Tibial artery (tissue), 4 donors: ENCODE measurements around the gene ATAT1.
A peak's percentile ranks its signal among the peaks of the same experiment; 100 is the strongest.

Experiments
- DNase-seq, 2 donors: peaks; one replicate each; pipeline ENCODE4 v3.0.0-alpha.2; 2019
- H3K27ac ChIP-seq, 2 donors: fragments of 200-600 bp; sonication (generic) in 1 of 2; 1 replicate in 1 of 2; 2 replicates in 1 of 2; pipeline ENCODE4 v1.5.1; 2018 to 2019; ENCODE audit warnings: mild to moderate bottlenecking in 1 of 2
- H3K27me3 ChIP-seq, 2 donors: fragments of 200-600 bp; sonication (generic) in 1 of 2; one replicate each; pipeline versions ENCODE4 v1.5.1 to v1.6.0; 2016 to 2019
- H3K36me3 ChIP-seq, 3 donors: fragments of 200-600 bp; sonication (generic) in 2 of 3; one replicate each; pipeline ENCODE4 v1.5.1; 2016 to 2019; ENCODE audit warnings: mild to moderate bottlenecking in 2 of 3
- H3K4me1 ChIP-seq, 4 donors: fragments of 200-600 bp; sonication (generic) in 2 of 4; 1 replicate in 3 of 4; 2 replicates in 1 of 4; pipeline ENCODE4 v1.5.1; 2016 to 2019
- H3K4me3 ChIP-seq, 2 donors: fragments of 200-600 bp; sonication (generic) in 1 of 2; 1 replicate in 1 of 2; 2 replicates in 1 of 2; pipeline ENCODE4 v1.5.1; 2018 to 2019; ENCODE audit warnings: mild to moderate bottlenecking in 2 of 2
- H3K9me3 ChIP-seq, 3 donors: fragments of 200-600 bp; sonication (generic) in 1 of 3; one replicate each; pipeline ENCODE4 v1.5.1; 2016 to 2019
- CTCF ChIP-seq, 2 experiments: fragments of 200-600 bp in 1 of 2; fragments of 450-650 bp in 1 of 2; IDR thresholded peaks; one replicate each; pipeline ENCODE4 v1.5.1; 2017 to 2019; ENCODE audit warnings: antibody characterized with exemption in 2 of 2, mild to moderate bottlenecking in 1 of 2, moderate library complexity in 1 of 2
- intact Hi-C: fragments of 100-400 bp; cut with DNase I; formaldehyde crosslinking; loops from one replicate; pipeline ENCODE4 v1.15.0; 2023; ENCODE audit warnings: low total_unique reads

Gene ATAT1

GRCh38 chr6:30681766-30682142 lies 55.1 kb downstream of the ATAT1 start:
- Histone ChIP-seq H3K9me3 (no peaks in the 10 kb centered on the region), H3K4me3 (peak overlapping the region; percentile 64 to 90), H3K27me3 (no peaks in the 10 kb centered on the region), H3K27ac (peak overlapping the region; percentile 94 to 100), H3K36me3 (peaks cover 21 to 36% (median 23%) of the 10 kb centered on the region in 3 donors), H3K4me1 (peaks cover 4 to 76% (median 51%) of the 10 kb centered on the region in 4 donors)
- intact Hi-C loops = loop anchor here (5.0 kb wide), 1 partner anchor 196 kb away; no protein-coding TSS in a partner anchor
- no peak for TF ChIP-seq CTCF (IDR thresholded peaks at IDR 0.05)
- no peak for DNase-seq

- DNase-seq = peak; percentile 84 to 93
- intact Hi-C loops = loop anchor here (5.0 kb wide), 1 partner anchor 195 kb away; no protein-coding TSS in a partner anchor
Observed at GRCh38 chr6:30682143-30683117, 55.8 kb downstream of the ATAT1 start.

GRCh38 chr6:30683183-30683979 lies 56.7 kb downstream of the ATAT1 start:
- H3K27me3 ChIP-seq = no peaks in the 10 kb centered on the region
- DNase-seq = no peak
- H3K9me3 ChIP-seq = no peaks in the 10 kb centered on the region
- H3K27ac ChIP-seq = peak overlapping the region; percentile 94 to 100
- H3K36me3 ChIP-seq = peaks cover 5 to 19% (median 7%) of the 10 kb centered on the region in 3 donors
- intact Hi-C loops = loop anchor here (5.0 kb wide), 1 partner anchor 194 kb away; no protein-coding TSS in a partner anchor
- TF ChIP-seq CTCF (IDR thresholded peaks at IDR 0.05) = no peak
- peaks cover 4 to 85% (median 57%) of the 10 kb centered on the region in 4 donors for H3K4me1 ChIP-seq
- H3K4me3 ChIP-seq = peak overlapping the region; percentile 64 to 90

More at GRCh38 chr6:30682143-30683117, 55.8 kb downstream of the ATAT1 start:
- no peaks in the 10 kb centered on the region for H3K27me3 ChIP-seq
- peaks cover 4 to 76% (median 51%) of the 10 kb centered on the region in 4 donors for H3K4me1 ChIP-seq
- H3K9me3 ChIP-seq = no peaks in the 10 kb centered on the region
- H3K4me3 ChIP-seq = peak overlapping the region; percentile 64 to 90
- TF ChIP-seq CTCF (IDR thresholded peaks at IDR 0.05) = no peak
- peaks cover 14 to 29% (median 17%) of the 10 kb centered on the region in 3 donors for H3K36me3 ChIP-seq
- H3K27ac ChIP-seq = peak overlapping the region; percentile 94 to 100

GRCh38 chr6:30683980-30684338 lies 57.3 kb downstream of the ATAT1 start:
- Histone ChIP-seq H3K9me3 (no peaks in the 10 kb centered on the region), H3K27me3 (no peaks in the 10 kb centered on the region), H3K27ac (peak overlapping the region; percentile 94 to 100), H3K36me3 (peaks cover 0 to 14% (median 1%) of the 10 kb centered on the region in 3 donors), H3K4me1 (peaks cover 4 to 88% (median 61%) of the 10 kb centered on the region in 4 donors), H3K4me3 (peak overlapping the region; percentile 64 to 90)
- DNase-seq = no peak
- TF ChIP-seq CTCF (IDR thresholded peaks at IDR 0.05) = no peak
- intact Hi-C loops = loop anchor here (5.0 kb wide), 1 partner anchor 193 kb away; no protein-coding TSS in a partner anchor
